ENCODE results near the gene TSC2. TPM values are rescaled to one million over a fixed set of nuclear protein-coding genes. Genes with fewer than 3 reads are reported as not detected.

TSC2 gene
- total RNA-seq, 4 donors from 2014 or later = 36.3 to 78.8 (median 54.6) TPM

DNA sequence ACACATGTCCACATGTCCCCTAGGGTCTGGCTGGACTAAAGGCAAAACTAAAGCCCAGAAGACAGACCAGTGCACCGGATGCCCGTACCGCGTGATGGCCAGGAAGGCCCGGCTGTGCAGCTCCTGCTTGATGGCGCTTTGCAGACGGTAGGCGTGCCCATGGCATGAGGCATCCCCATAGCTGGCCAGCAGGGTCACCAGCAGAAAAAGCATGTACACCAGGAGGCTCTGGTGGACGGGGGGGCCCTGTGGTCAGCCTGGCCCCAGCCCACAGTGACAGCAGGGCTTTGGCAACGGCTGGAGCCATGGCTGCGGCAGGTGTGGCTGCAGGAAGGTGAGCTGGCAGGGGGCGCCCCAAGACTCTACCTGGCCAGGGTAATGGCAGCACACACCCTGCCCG, 45.1 kb downstream of the TSC2 start:
- no peak for ATAC-seq
- H3K4me3 ChIP-seq = no peak overlapping the region
- no peaks in the 10 kb centered on the region for H3K27me3 ChIP-seq
- no peak for TF ChIP-seq POLR2AphosphoS5 (IDR thresholded peaks at IDR 0.05)
- no peak for TF ChIP-seq EP300 (IDR thresholded peaks at IDR 0.05)
- TF ChIP-seq, protein P1, sequence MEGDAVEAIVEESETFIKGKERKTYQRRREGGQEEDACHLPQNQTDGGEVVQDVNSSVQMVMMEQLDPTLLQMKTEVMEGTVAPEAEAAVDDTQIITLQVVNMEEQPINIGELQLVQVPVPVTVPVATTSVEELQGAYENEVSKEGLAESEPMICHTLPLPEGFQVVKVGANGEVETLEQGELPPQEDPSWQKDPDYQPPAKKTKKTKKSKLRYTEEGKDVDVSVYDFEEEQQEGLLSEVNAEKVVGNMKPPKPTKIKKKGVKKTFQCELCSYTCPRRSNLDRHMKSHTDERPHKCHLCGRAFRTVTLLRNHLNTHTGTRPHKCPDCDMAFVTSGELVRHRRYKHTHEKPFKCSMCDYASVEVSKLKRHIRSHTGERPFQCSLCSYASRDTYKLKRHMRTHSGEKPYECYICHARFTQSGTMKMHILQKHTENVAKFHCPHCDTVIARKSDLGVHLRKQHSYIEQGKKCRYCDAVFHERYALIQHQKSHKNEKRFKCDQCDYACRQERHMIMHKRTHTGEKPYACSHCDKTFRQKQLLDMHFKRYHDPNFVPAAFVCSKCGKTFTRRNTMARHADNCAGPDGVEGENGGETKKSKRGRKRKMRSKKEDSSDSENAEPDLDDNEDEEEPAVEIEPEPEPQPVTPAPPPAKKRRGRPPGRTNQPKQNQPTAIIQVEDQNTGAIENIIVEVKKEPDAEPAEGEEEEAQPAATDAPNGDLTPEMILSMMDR (IDR thresholded peaks at IDR 0.05) = no peak
- no peak for TF ChIP-seq POLR2A (IDR thresholded peaks at IDR 0.05)
- H3K27ac ChIP-seq = peak overlapping the region in 3 of 4 donors; percentile 77 to 84 (median 78)
- WGBS, 2 donors (ENCODE audit: low coverage in 1 of 2) = no CpG with 5 or more reads among the region's 13 CpGs
- peaks cover 0 to 99% of the 10 kb centered on the region in 2 donors for H3K36me3 ChIP-seq
- peaks cover 0 to 25% (median 5%) of the 10 kb centered on the region in 3 donors for H3K4me1 ChIP-seq
- no peaks in the 10 kb centered on the region for H3K9me3 ChIP-seq

DNA sequence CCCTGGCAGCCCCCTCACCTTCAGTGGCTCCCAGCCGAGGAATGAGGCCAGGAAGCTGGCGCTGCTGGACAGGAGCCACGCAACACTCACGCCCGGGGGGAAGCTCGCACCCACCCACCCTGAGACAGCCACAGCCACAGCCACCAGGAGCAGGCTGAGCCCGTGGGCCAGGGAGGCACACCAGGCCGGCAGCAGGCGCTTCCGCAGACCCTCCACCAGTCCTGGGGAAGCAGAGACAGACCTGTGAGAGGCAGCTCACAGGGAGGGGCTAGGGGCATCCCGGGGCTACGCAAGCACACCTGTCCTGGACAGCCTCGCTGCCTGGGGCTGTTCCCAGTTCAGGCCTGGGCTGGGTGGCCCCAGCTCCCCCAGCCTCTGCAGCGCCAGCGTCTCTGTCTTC, 46.0 kb downstream of the TSC2 start:
- TF ChIP-seq POLR2AphosphoS5 (IDR thresholded peaks at IDR 0.05) (no peak), POLR2A (IDR thresholded peaks at IDR 0.05) (no peak), EP300 (IDR thresholded peaks at IDR 0.05) (no peak)
- TF ChIP-seq, protein P1 (IDR thresholded peaks at IDR 0.05) = no peak
- Histone ChIP-seq H3K27ac (peak overlapping the region in 1 of 4 donors; percentile 84), H3K4me3 (no peak overlapping the region), H3K27me3 (no peaks in the 10 kb centered on the region), H3K9me3 (no peaks in the 10 kb centered on the region), H3K4me1 (peaks cover 0 to 25% (median 5%) of the 10 kb centered on the region in 3 donors), H3K36me3 (peaks cover 0 to 96% of the 10 kb centered on the region in 2 donors)
- ATAC-seq = no peak
- WGBS, 2 donors (ENCODE audit: low coverage in 1 of 2) = no CpG with 5 or more reads among the region's 15 CpGs

DNA sequence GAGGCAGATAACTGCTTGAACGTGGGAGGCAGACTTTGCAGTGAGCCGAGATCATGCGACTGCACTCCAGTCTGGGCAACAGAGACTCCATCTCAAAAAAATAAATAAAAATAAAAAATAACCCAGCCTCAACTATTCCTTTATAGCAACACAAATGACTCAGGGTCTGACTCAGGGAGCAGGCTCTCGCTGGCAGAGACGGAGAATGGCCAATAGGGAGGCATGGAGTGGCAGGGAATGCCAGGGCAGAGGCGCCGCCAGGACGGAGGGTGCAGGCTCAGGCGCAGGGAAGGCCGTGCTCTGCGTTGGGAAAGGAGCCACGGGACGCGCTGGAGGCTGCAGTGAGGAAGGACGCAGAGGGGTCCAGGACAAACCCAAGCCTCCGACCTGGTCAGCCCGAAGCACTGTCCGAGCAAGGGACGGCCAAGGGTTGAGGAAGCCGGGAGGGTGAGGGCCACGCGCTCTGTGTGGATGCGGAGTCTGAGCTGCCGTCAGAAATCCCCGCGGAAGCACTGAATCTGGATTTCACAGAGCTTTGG, 47.6 kb downstream of the TSC2 start:
- H3K4me1 ChIP-seq = peaks cover 0 to 25% (median 5%) of the 10 kb centered on the region in 3 donors
- peaks cover 0 to 96% of the 10 kb centered on the region in 2 donors for H3K36me3 ChIP-seq
- TF ChIP-seq EP300 (IDR thresholded peaks at IDR 0.05) = no peak
- no peak for TF ChIP-seq POLR2AphosphoS5 (IDR thresholded peaks at IDR 0.05)
- TF ChIP-seq, protein P1 (IDR thresholded peaks at IDR 0.05) = no peak
- TF ChIP-seq POLR2A (IDR thresholded peaks at IDR 0.05) = no peak
- no peaks in the 10 kb centered on the region for H3K9me3 ChIP-seq
- no peaks in the 10 kb centered on the region for H3K27me3 ChIP-seq
- H3K4me3 ChIP-seq = no peak overlapping the region
- WGBS, 2 donors (ENCODE audit: low coverage in 1 of 2) = 84 to 92% methylated on average over 11 to 23 of the region's 26 CpGs
- no peak for ATAC-seq
- H3K27ac ChIP-seq = no peak overlapping the region

DNA sequence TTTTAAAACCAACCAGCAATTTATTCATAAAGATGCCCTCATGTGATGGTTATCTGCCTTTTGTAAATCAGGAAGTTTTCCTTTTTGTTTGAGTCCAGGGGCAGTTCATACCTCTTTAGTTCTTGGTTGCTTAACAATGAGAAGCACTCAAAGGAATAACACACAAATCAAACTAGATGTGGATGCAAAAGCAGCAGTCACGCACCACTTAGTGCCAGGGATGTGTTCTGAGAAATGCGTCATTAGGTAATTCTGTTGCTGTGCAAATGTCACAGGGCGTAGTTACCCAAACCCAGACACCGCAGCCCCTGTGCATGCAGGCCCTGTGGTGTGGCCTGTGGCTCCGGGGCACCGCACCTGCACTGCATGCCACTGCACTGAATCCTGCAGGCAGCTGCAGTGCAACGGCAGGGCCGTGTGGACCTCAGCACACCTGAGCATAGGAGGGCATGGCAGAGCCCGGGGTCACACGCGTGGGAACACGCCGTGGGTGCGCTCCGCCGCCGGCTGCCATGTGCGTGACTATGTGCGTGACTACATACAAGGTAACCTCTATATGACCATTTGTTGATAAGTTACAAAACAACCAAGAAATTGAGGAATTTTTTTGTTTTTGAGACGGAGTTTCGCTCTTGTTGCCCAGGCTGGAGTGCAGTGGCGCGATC, 48.3 kb downstream of the TSC2 start:
- no peaks in the 10 kb centered on the region for H3K9me3 ChIP-seq
- H3K27ac ChIP-seq = no peak overlapping the region
- peaks cover 0 to 96% of the 10 kb centered on the region in 2 donors for H3K36me3 ChIP-seq
- TF ChIP-seq POLR2A (IDR thresholded peaks at IDR 0.05) (no peak), POLR2AphosphoS5 (IDR thresholded peaks at IDR 0.05) (no peak), EP300 (IDR thresholded peaks at IDR 0.05) (no peak)
- TF ChIP-seq, protein P1 (IDR thresholded peaks at IDR 0.05) = no peak
- WGBS, 2 donors (ENCODE audit: low coverage in 1 of 2) = 89% methylated on average over 5 of the region's 23 CpGs; no CpG with 5 or more reads in 1 of the 2 donors
- H3K27me3 ChIP-seq = no peaks in the 10 kb centered on the region
- peaks cover 0 to 25% (median 5%) of the 10 kb centered on the region in 3 donors for H3K4me1 ChIP-seq
- ATAC-seq = no peak
- no peak overlapping the region for H3K4me3 ChIP-seq
